Breast epithelium (tissue), 4 donors: ENCODE measurements around the gene HADHA. TPM values are rescaled to one million over a fixed set of nuclear protein-coding genes. Genes with fewer than 3 reads are reported as not detected.
A peak's percentile ranks its signal among the peaks of the same experiment; 100 is the strongest.

Source experiments
- DNase-seq, 2 donors: peaks; one replicate each; pipeline ENCODE4 v3.0.0-alpha.2; 2019; ENCODE audit warnings: low spot score in 2 of 2
- H3K27ac ChIP-seq, 2 donors: fragments of 200-600 bp; sonication (generic) in 1 of 2; one replicate each; pipeline ENCODE4 v1.5.1; 2016 to 2019; ENCODE audit warnings: mild to moderate bottlenecking in 1 of 2
- H3K27me3 ChIP-seq, 2 donors: fragments of 200-600 bp; sonication (generic) in 1 of 2; one replicate each; pipeline versions ENCODE4 v1.5.1 to v1.6.0; 2017 to 2019; ENCODE audit warnings: control low read depth in 1 of 2, mild to moderate bottlenecking in 1 of 2
- H3K36me3 ChIP-seq: fragments of 200-600 bp; one replicate; pipeline ENCODE4 v1.5.1; 2019
- H3K4me1 ChIP-seq, 2 donors: fragments of 200-600 bp; sonication (generic); one replicate each; pipeline ENCODE4 v1.5.1; 2016 to 2019; ENCODE audit warnings: control low read depth in 1 of 2
- H3K4me3 ChIP-seq, 3 donors: fragments of 200-600 bp; sonication (generic); 1 replicate in 2 of 3; 2 replicates in 1 of 3; pipeline ENCODE4 v1.5.1; 2016 to 2019; ENCODE audit warnings: mild to moderate bottlenecking in 3 of 3, moderate library complexity in 2 of 3
- H3K9me3 ChIP-seq, 2 donors: fragments of 200-600 bp; sonication (generic) in 1 of 2; one replicate each; pipeline ENCODE4 v1.5.1; 2016 to 2019; ENCODE audit warnings: control low read depth in 1 of 2
- POLR2A ChIP-seq: fragments of 450-650 bp; IDR thresholded peaks from one replicate; pipeline ENCODE4 v1.6.1; 2016; ENCODE audit warnings: antibody characterized with exemption, mild to moderate bottlenecking, moderate library complexity
- POLR2AphosphoS5 ChIP-seq, 3 donors: sonication (generic); formaldehyde crosslinking; IDR thresholded peaks; one replicate each; pipeline ENCODE4 v1.6.1; 2017; ENCODE audit warnings: antibody characterized with exemption in 3 of 3
- intact Hi-C: fragments of 100-400 bp; cut with DNase I; formaldehyde crosslinking; loops from one replicate; pipeline ENCODE4 v1.15.1; 2023; ENCODE audit warnings: low total_unique reads
- total RNA-seq, 3 donors: library from RNA; depleted of rRNA; stranded (reverse); fragments of >200 nt; gene quantifications; one replicate each; pipeline ENCODE4 v1.1.0, GENCODE V29; 2016
- TF ChIP-seq, protein P1 (sequence below), 3 donors: fragments of 450-650 bp; IDR thresholded peaks; one replicate each; pipeline ENCODE4 v1.5.1; 2016 to 2017; ENCODE audit warnings: antibody characterized with exemption in 3 of 3, mild to moderate bottlenecking in 3 of 3, moderate library complexity in 3 of 3

Gene HADHA
- total RNA-seq, 3 donors from 2014 or later = 139 to 156 (median 141) TPM

DNA sequence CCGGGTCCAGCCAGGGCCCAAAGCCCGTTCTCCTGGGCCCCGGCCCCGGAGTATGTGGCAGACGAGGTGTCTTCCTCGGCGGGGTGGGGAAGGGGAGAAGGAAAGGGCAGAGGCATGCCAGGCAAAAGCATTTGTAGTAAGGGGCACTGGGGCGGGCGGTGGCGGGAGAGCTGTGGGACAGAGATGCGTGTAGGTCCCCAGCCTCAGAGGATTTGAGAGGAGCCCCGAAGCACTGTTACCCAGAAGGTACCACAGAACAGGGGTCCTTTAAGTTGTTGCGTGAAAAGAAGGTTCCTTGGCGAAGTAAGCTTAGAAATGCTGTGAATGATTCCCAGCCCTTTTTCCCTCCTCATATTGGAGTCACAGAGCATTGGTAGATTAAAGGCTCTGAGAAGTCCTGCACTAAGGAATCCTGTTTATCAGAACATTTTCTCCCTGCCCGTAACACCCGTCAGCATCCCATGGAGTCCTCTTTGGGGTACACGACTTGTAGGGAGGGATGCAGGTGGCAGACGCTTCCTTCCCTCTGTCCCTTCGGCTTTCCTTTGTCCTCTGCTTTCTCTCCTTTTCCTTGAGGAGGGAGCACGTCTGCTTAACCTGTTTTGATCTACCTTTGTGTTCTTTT, 59.0 kb downstream of the HADHA start:
- H3K27ac ChIP-seq = peak overlapping the region; percentile 52 to 72
- H3K36me3 ChIP-seq = no peaks in the 10 kb centered on the region
- no peak for TF ChIP-seq POLR2AphosphoS5 (IDR thresholded peaks at IDR 0.05)
- peaks cover 0 to 3% of the 10 kb centered on the region in 2 donors for H3K4me1 ChIP-seq
- intact Hi-C loops = no loop called here
- H3K9me3 ChIP-seq = no peaks in the 10 kb centered on the region
- no peaks in the 10 kb centered on the region for H3K27me3 ChIP-seq
- no peak for DNase-seq
- peak overlapping the region; percentile 55 to 69 (median 61) for H3K4me3 ChIP-seq

GRCh38 chr2:26184555-26185303, 59.7 kb downstream of the HADHA start:
- DNase-seq = no peak
- intact Hi-C loops = no loop called here
- no peaks in the 10 kb centered on the region for H3K9me3 ChIP-seq
- H3K4me3 ChIP-seq = peak overlapping the region; percentile 55 to 69 (median 61)
- H3K27ac ChIP-seq = peak overlapping the region; percentile 52 to 72
- no peaks in the 10 kb centered on the region for H3K27me3 ChIP-seq
- peak in 1 of 3 donors; percentile 12 for TF ChIP-seq POLR2AphosphoS5 (IDR thresholded peaks at IDR 0.05)
- TF ChIP-seq, protein P1, sequence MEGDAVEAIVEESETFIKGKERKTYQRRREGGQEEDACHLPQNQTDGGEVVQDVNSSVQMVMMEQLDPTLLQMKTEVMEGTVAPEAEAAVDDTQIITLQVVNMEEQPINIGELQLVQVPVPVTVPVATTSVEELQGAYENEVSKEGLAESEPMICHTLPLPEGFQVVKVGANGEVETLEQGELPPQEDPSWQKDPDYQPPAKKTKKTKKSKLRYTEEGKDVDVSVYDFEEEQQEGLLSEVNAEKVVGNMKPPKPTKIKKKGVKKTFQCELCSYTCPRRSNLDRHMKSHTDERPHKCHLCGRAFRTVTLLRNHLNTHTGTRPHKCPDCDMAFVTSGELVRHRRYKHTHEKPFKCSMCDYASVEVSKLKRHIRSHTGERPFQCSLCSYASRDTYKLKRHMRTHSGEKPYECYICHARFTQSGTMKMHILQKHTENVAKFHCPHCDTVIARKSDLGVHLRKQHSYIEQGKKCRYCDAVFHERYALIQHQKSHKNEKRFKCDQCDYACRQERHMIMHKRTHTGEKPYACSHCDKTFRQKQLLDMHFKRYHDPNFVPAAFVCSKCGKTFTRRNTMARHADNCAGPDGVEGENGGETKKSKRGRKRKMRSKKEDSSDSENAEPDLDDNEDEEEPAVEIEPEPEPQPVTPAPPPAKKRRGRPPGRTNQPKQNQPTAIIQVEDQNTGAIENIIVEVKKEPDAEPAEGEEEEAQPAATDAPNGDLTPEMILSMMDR (IDR thresholded peaks at IDR 0.05) = peak in 1 of 3 donors; percentile 54
- no peak for TF ChIP-seq POLR2A
- peaks cover 0 to 3% of the 10 kb centered on the region in 2 donors for H3K4me1 ChIP-seq
- H3K36me3 ChIP-seq = no peaks in the 10 kb centered on the region

GRCh38 chr2:26184121-26184520, 60.3 kb downstream of the HADHA start:
- peak overlapping the region in 1 of 2 donors; percentile 23 for H3K27ac ChIP-seq
- peaks cover 0 to 3% of the 10 kb centered on the region in 2 donors for H3K27me3 ChIP-seq
- peaks cover 0 to 3% of the 10 kb centered on the region in 2 donors for H3K4me1 ChIP-seq
- DNase-seq = no peak
- no peaks in the 10 kb centered on the region for H3K36me3 ChIP-seq
- H3K4me3 ChIP-seq = peak overlapping the region; percentile 55 to 69 (median 61)
- H3K9me3 ChIP-seq = no peaks in the 10 kb centered on the region
- intact Hi-C loops = no loop called here
- TF ChIP-seq POLR2AphosphoS5 (IDR thresholded peaks at IDR 0.05) (no peak), POLR2A (no peak)
- TF ChIP-seq, protein P1 (IDR thresholded peaks at IDR 0.05) = no peak

- no peak for DNase-seq
- Histone ChIP-seq H3K27me3 (peaks cover 0 to 3% of the 10 kb centered on the region in 2 donors), H3K4me1 (peaks cover 0 to 3% of the 10 kb centered on the region in 2 donors), H3K9me3 (no peaks in the 10 kb centered on the region), H3K27ac (peak overlapping the region in 1 of 2 donors; percentile 3), H3K4me3 (no peak overlapping the region), H3K36me3 (no peaks in the 10 kb centered on the region)
- intact Hi-C loops = no loop called here
- TF ChIP-seq, protein P1 (IDR thresholded peaks at IDR 0.05) = no peak
- no peak for TF ChIP-seq POLR2AphosphoS5 (IDR thresholded peaks at IDR 0.05)
- TF ChIP-seq POLR2A = no peak
These were observed 61.4 kb downstream of the HADHA start for GRCh38 chr2:26182887-26183630.

DNA sequence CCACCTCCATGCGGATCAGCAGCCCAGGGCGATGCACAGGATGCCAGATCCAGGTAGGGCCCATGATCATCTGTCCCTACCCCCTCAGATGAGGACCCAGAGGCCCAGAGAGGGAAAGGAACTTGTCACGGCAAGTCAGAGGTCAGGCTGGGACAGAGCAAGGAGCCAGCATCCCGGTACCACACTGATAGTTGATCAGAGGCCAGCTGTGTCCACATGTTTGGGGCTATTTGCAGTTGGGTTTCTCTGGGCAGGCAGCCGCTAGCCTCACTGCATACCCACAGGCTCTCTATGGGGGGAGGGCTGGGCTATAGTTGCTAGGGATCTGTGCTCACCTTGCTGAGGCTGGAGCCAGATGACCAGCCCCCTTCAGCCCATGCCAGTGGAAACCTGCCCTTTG, 62.0 kb downstream of the HADHA start:
- intact Hi-C loops = no loop called here
- H3K36me3 ChIP-seq = no peaks in the 10 kb centered on the region
- no peak overlapping the region for H3K4me3 ChIP-seq
- H3K27ac ChIP-seq = peak overlapping the region in 1 of 2 donors; percentile 3
- peaks cover 0 to 3% of the 10 kb centered on the region in 2 donors for H3K4me1 ChIP-seq
- TF ChIP-seq, protein P1 (IDR thresholded peaks at IDR 0.05) = no peak
- H3K9me3 ChIP-seq = no peaks in the 10 kb centered on the region
- H3K27me3 ChIP-seq = peaks cover 0 to 3% of the 10 kb centered on the region in 2 donors
- no peak for DNase-seq
